Measurements from ENCODE around the gene MINDY2. TPM values are rescaled to one million over a fixed set of nuclear protein-coding genes. Genes with fewer than 3 reads are reported as not detected.

Gene MINDY2
- total and polyA plus RNA-seq, 9 of the 15 experiments (the other 6 are each of a cell fraction or from before 2014, with no cell fraction given), result 2.4 to 15.3 (median 7.2) TPM

GRCh38 chr15:58726867-58727266, 44.2 kb upstream of the MINDY2 start:
- Histone ChIP-seq H3K27ac (ENCODE audit: extremely low read depth, low read depth, low read length) (no peak overlapping the region), H3K4me3 (no peak overlapping the region), H3K9ac (ENCODE audit: insufficient read depth in 1 of 2, low read depth in 2 of 2, low read length in 2 of 2) (no peak overlapping the region), H3K4me2 (ENCODE audit: insufficient read depth, low read length) (no peak overlapping the region), H3K79me2 (ENCODE audit: control insufficient read depth, insufficient read depth, low read length) (peaks cover 98% of the 10 kb centered on the region), H3K27me3 (ENCODE audit: control insufficient read depth in 2 of 2, insufficient read depth in 2 of 2, low read length in 2 of 2) (no peaks in the 10 kb centered on the region), H4K20me1 (replicated peaks; ENCODE audit: control insufficient read depth, insufficient read depth, low read length) (peaks cover 4% of the 10 kb centered on the region; the same call in 1 of the 2 replicates), H3K9me1 (ENCODE audit: control insufficient read depth, insufficient read depth, low read length) (no peaks in the 10 kb centered on the region), H3K4me1 (replicated peaks in 1 of 2; ENCODE audit: control insufficient read depth in 2 of 2, insufficient read depth in 2 of 2, low read length in 2 of 2) (peaks cover 7% of the 10 kb centered on the region in 2 experiments; a peak in 3 of 5 replicates), H3K36me3 (ENCODE audit: control insufficient read depth, insufficient read depth, low read length) (peaks cover 6% of the 10 kb centered on the region; the same call in 1 of the 3 replicates), H2AFZ (ENCODE audit: low read depth, low read length) (no peak overlapping the region), H3K9me3 (replicated peaks; ENCODE audit: control insufficient read depth, insufficient read depth, low read depth, low read length) (no peaks in the 10 kb centered on the region)
- WGBS (ENCODE audit: insufficient coverage, low coverage, missing lambda C conversion rate), result 83% methylated on average over 3 of the region's 12 CpGs
- ATAC-seq (no peak), FAIRE-seq (no peak), DNase-seq (ENCODE audit: extremely low read depth in 1 of 4, low spot score in 3 of 4) (no peak)
- intact Hi-C loops (cut with micrococcal nuclease) (no loop called here), in situ Hi-C loops (cut with MboI) (no loop called here)
- ChIA-PET POLR2A (interaction anchor here (1.2 kb wide), 1 partner anchor 13 kb away, joined by 3 read pairs; no protein-coding TSS in a partner anchor), CTCF (ENCODE audit: low intra/inter-chr PET ratio) (no interaction called here)
- BruUV-seq (replicated peaks), result no TSS peak
- no peak for TF ChIP-seq ZFP91 (CRISPR knock-in tag; IDR thresholded peaks at IDR 0.05)
- peak; percentile 61 for TF ChIP-seq PCBP2 (IDR thresholded peaks at IDR 0.05; ENCODE audit: low read depth, low read length, poor library complexity, severe bottlenecking)
- peak; percentile 39 for TF ChIP-seq HNRNPK (IDR thresholded peaks at IDR 0.05; ENCODE audit: low read depth, low read length, poor library complexity, severe bottlenecking)
- TF ChIP-seq RREB1 (CRISPR knock-in tag; IDR thresholded peaks at IDR 0.05), result no peak
- no peak for TF ChIP-seq ZNF561 (CRISPR knock-in tag; conservative IDR thresholded peaks at IDR 0.05)

Data from K562 (cell line).